Ishikawa (cell line): ENCODE results near the gene PIBF1.

ENCODE experiments used
- CEBPB ChIP-seq: IDR thresholded peaks from 2 replicates; pipeline ENCODE4 v1.6.1; 2012
- EP300 ChIP-seq: IDR thresholded peaks from 2 replicates; pipeline ENCODE4 v1.6.1; 2012; ENCODE audit warnings: borderline replicate concordance
- MAX ChIP-seq: IDR thresholded peaks from 2 replicates; pipeline ENCODE4 v1.6.1; 2012
- TAF1 ChIP-seq: IDR thresholded peaks from 2 replicates; pipeline ENCODE4 v1.6.1; 2012; ENCODE audit warnings: low read depth, mild to moderate bottlenecking
- TCF12 ChIP-seq: IDR thresholded peaks from 2 replicates; pipeline ENCODE4 v1.6.1; 2012; ENCODE audit warnings: low read depth
- USF1 ChIP-seq: IDR thresholded peaks from 2 replicates; pipeline ENCODE4 v1.6.1; 2012
- YY1 ChIP-seq: IDR thresholded peaks from 2 replicates; pipeline ENCODE4 v1.6.1; 2012; ENCODE audit warnings: low read depth

DNA sequence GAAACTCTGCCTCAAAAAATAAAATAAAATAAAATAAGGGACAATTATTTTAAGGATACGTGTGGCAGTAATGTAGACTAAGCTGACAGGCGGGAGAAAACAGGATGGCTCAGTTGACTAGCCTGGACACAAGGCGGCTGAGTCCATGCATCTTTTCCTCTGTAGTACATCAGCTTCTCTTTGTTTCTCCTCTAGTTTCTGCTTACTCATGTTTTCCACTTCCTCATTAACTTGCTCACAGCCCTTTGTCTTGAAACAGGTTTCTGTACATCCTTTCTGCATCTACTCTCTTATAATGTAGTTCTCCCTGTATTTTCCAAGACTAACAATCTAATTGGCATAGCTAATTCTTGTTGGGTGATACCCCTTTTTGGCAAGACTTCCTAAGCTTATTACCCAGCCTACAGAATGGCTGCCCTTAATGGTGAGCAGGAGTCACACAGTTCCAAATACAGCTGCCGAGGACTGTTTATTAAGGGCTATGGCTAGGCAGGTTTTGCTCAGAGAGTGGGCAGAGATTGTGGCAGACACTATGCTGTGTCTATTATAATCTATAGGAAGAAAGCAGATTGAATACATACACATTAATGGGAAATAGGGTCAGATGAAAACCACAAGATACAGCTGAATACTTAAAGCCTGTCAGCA is 218.2 kb downstream of the PIBF1 start:
- TF ChIP-seq USF1 (no peak), TAF1 (no peak), YY1 (no peak), CEBPB (no peak), EP300 (no peak), TCF12 (no peak), MAX (no peak)
